Right cardiac atrium (tissue), 5 donors: ENCODE results near the gene EFTUD2. TPM values are rescaled to one million over a fixed set of nuclear protein-coding genes. Genes with fewer than 3 reads are reported as not detected.

Experiments
- ATAC-seq, 2 donors: fragments of 200-7000 bp; cut with Tn5 transposase; one replicate each; pipeline versions ENCODE4 v1.8.0 to v1.9.1; 2020; ENCODE audit warnings: moderate library complexity in 2 of 2, mild to moderate bottlenecking in 1 of 2
- DNase-seq, 3 donors: peaks; one replicate each; pipeline ENCODE4 v3.0.0-alpha.2; 2020
- H3K27ac ChIP-seq: one replicate; pipeline ENCODE4 v1.5.1; 2013; ENCODE audit warnings: mild to moderate bottlenecking, low read length, control low read depth, moderate library complexity
- H3K27me3 ChIP-seq: one replicate; pipeline ENCODE4 v1.6.1; 2013; ENCODE audit not compliant: control insufficient read depth, insufficient read depth
- H3K4me1 ChIP-seq: one replicate; pipeline ENCODE4 v1.6.1; 2013; ENCODE audit warnings: low read length; ENCODE audit not compliant: control insufficient read depth, insufficient read depth
- H3K4me3 ChIP-seq: one replicate; pipeline ENCODE4 v1.5.1; 2013; ENCODE audit warnings: low read length, control low read depth
- H3K9me3 ChIP-seq: one replicate; pipeline ENCODE4 v1.6.1; 2013; ENCODE audit warnings: low read length; ENCODE audit not compliant: control insufficient read depth
- WGBS: extraction: QIAGEN DNeasy Blood & Tissue Kit; methylation state at CpG from one replicate; pipeline ENCODE4 v1.1.7; 2013; 5-methylcytosine and 5-hydroxymethylcytosine counted together
- intact Hi-C, 4 donors: fragments of 100-400 bp; cut with DNase I; formaldehyde crosslinking; loops; one replicate each; pipeline versions ENCODE4 v1.11.0 to v1.14.0; 2022 to 2023
- polyA plus RNA-seq: library from polyadenylated mRNA; stranded (reverse); fragments of 200-250 nt; gene quantifications from one replicate; pipeline ENCODE4 v1.2.3, GENCODE V29; 2013
- total RNA-seq, 4 donors: library from RNA; stranded (reverse); fragmentation: NEBNext Ultra II Directional; extraction: Animal tissue kit (Norgen Biotek cat#: 25700); gene quantifications; one replicate each; pipeline ENCODE4 v1.2.1, GENCODE V29; 2021
- donor health status: healthy with polysubstance abuse.
- donor health status: DM: no; HTN: yes; CAD: no.
- donor health status: DM: no; HTN: no; CAD: no.
- donor health status: DM: no; HTN: yes; CAD: no; lungs with severe emphysema.
- donor health status: DM: yes; HTN: yes; CAD: no.

The EFTUD2 gene
- total and polyA plus RNA-seq, 5 donors = 27.7 to 73.0 (median 58.7) TPM

- ATAC-seq (no peak), DNase-seq (peak in 1 of 3 donors; percentile 33)
- H3K27me3 ChIP-seq = no peaks in the 10 kb centered on the region
- H3K4me1 ChIP-seq = no peaks in the 10 kb centered on the region
- H3K9me3 ChIP-seq = no peaks in the 10 kb centered on the region
- 85% methylated on average over 17 of the region's 17 CpGs for WGBS
- no peak overlapping the region for H3K4me3 ChIP-seq
- H3K27ac ChIP-seq = no peak overlapping the region
- intact Hi-C loops = no loop called here
Observed at GRCh38 chr17:44902135-44902760, 3.0 kb upstream of the EFTUD2 start.

DNA sequence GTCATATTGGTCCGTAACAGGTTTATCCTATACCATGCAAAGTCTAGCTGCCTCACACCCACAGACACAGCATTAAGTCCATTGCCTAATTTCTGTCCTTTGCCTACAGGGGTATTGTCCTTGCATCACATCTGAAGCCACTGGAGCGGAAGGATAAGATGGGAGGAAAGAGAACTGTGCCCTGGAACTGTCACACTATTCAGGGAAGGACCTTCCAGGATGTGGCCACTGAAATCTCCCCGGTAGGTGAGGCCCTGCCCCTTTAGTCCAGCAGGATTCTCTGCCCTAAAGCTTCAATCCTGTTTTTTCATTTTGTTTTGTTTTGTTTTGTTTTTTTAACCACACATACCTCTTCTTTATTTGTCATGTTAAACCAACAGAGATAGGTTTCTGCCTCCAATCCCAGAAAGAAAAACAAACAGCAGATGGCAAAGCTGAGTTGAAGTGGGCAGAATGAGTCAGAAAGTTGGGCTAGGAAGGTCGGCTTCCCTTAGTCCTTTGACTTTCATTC lies 2.2 kb upstream of the EFTUD2 start:
- Histone ChIP-seq H3K27me3 (no peaks in the 10 kb centered on the region), H3K4me3 (no peak overlapping the region), H3K4me1 (no peaks in the 10 kb centered on the region), H3K27ac (no peak overlapping the region), H3K9me3 (no peaks in the 10 kb centered on the region)
- DNase-seq = no peak
- intact Hi-C loops = no loop called here
- ATAC-seq = no peak
- WGBS = 78% methylated on average over 4 of the region's 4 CpGs

DNA sequence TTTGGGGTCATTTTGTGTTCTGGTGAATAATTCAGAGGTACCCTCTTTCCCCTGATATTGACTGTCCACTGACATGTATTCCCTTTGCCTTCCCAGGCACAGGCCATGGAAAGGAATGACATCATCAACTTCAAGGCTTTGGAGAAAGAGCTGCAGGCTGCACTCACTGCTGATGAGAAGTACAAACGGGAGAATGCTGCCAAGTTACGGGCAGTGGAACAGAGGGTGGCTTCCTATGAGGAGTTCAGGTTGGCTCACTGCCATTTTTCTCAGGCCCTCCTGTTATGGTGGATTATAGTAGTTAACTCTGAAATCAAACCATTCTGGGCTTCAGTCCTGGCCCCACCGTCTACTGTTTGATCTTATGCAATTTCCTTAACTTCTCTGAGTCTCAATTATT lies 1.6 kb upstream of the EFTUD2 start:
- Histone ChIP-seq H3K27ac (no peak overlapping the region), H3K4me3 (no peak overlapping the region), H3K4me1 (no peaks in the 10 kb centered on the region), H3K27me3 (no peaks in the 10 kb centered on the region), H3K9me3 (no peaks in the 10 kb centered on the region)
- intact Hi-C loops = no loop called here
- no peak for ATAC-seq
- DNase-seq = peak in 1 of 3 donors; percentile 17
- WGBS = 15% methylated on average over 3 of the region's 3 CpGs

DNA sequence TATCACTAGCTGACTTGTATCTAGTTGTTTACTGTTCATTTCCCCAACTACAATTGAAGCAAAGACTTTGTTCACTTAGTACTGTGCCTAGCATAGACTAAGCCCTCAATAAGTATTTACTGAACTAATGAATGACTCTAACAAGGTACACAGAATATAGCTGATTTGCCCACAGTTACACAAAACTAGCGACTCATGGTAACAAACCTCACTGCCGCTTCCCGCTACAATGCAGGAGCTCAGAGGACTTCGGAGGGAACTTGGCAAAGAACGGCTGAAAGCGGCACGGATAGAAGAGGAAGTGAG lies 524 bp downstream of the EFTUD2 start:
- no peaks in the 10 kb centered on the region for H3K9me3 ChIP-seq
- H3K4me1 ChIP-seq = no peaks in the 10 kb centered on the region
- intact Hi-C loops = no loop called here
- peak overlapping the region; percentile 90 for H3K27ac ChIP-seq
- ATAC-seq = no peak
- no peaks in the 10 kb centered on the region for H3K27me3 ChIP-seq
- no peak for DNase-seq
- under 1% methylated on average over 7 of the region's 7 CpGs for WGBS
- peak overlapping the region; percentile 74 for H3K4me3 ChIP-seq

DNA sequence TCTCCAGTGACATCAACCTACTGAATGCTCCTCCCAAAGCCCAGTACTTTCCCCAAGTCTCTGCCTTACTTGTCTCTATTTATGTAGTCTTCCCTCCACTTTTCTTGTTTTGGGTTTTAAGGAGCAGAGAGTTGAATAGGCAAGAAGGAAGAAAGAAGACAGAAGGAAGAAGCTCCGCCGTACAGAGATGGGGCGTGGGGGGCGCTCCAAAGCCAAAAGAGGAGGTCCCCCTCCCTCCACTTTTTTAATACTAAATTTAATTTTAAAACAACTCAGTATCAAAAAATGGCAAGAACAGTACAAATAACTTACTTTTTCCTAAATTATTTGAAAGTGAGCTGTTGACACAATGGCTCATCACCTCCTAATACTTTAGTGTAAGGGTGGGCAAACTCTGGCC lies 4.6 kb downstream of the EFTUD2 start:
- Histone ChIP-seq H3K27ac (no peak overlapping the region), H3K27me3 (no peaks in the 10 kb centered on the region), H3K4me3 (no peak overlapping the region), H3K9me3 (no peaks in the 10 kb centered on the region), H3K4me1 (no peaks in the 10 kb centered on the region)
- WGBS = 95% methylated on average over 4 of the region's 4 CpGs
- DNase-seq (no peak), ATAC-seq (no peak)
- intact Hi-C loops = loop anchor here in 1 of 4 donors (5.0 kb wide), 1 partner anchor 52 kb away; no protein-coding TSS in a partner anchor

DNA sequence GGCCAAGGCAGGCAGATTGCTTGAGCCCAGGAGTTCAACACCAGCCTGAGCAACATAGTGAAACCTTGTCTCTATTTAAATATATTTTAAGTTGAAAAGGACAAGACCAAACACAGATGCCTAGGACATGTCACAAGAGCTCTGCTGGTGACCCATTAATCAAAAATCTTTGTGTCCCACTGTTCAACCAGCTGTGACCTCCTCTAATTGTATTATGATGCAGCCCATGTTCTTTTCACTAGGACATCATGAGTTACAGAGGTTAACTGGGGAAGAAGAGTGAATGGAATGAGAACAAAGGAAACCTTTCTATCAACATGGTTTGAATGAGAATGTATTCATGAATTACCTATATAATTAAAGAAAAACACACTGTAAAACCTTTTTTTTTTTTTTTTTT lies 7.0 kb downstream of the EFTUD2 start:
- Histone ChIP-seq H3K4me3 (no peak overlapping the region), H3K9me3 (no peaks in the 10 kb centered on the region), H3K27ac (no peak overlapping the region), H3K4me1 (peaks cover 3% of the 10 kb centered on the region), H3K27me3 (no peaks in the 10 kb centered on the region)
- ATAC-seq (no peak), DNase-seq (no peak)
- intact Hi-C loops = loop anchor here in 1 of 4 donors (5.0 kb wide), 1 partner anchor 50 kb away; no protein-coding TSS in a partner anchor

DNA sequence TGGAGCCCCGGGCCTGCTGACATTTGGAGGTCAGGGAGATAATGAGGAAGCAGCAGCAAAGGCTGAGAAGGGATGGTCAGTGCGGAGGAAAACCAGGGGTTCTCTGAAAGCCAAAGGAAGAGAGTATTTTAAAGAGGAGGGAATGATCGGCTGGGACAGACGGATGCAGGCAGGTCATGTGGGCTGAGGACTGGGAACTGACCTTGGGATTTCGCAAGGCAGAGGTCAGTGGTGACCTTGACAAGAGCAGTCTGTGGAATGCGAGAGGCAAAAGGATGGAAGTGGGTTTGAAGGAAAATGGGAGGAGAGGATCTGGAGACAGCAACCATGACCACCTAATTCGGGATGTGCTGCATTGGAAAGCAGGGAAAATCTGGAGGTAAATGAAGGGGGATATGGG lies 10.2 kb downstream of the EFTUD2 start:
- no peak overlapping the region for H3K27ac ChIP-seq
- no peaks in the 10 kb centered on the region for H3K9me3 ChIP-seq
- DNase-seq (no peak), ATAC-seq (peak in 1 of 2 donors; percentile 45)
- intact Hi-C loops = no loop called here
- WGBS = 65% methylated on average over 7 of the region's 7 CpGs
- peaks cover 3% of the 10 kb centered on the region for H3K4me1 ChIP-seq
- H3K27me3 ChIP-seq = no peaks in the 10 kb centered on the region
- no peak overlapping the region for H3K4me3 ChIP-seq

GRCh38 chr17:44887971-44888954 lies 11.0 kb downstream of the EFTUD2 start:
- no peak for DNase-seq
- no peaks in the 10 kb centered on the region for H3K27me3 ChIP-seq
- no peak overlapping the region for H3K27ac ChIP-seq
- H3K9me3 ChIP-seq = no peaks in the 10 kb centered on the region
- 76% methylated on average over 10 of the region's 10 CpGs for WGBS
- ATAC-seq = no peak
- no peak overlapping the region for H3K4me3 ChIP-seq
- intact Hi-C loops = no loop called here
- H3K4me1 ChIP-seq = peaks cover 3% of the 10 kb centered on the region

DNA sequence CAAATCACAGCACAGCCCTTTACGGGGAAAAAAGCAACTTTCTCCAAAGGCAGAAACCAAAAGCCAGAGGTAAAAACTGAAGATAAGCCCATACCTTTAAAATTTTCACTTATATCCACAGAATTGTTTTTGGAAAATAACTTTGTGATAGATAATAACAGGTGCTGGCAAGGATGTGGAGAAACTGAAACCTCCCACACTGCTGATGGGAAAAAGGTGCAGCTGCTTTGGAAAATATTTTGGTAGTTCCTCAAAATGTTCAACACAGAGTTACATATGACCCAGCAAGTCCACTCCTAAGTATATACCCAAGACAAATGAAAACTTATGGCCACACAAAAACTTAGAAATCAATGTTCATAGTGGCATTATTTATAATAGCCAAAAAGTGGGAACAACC lies 12.2 kb downstream of the EFTUD2 start:
- H3K4me1 ChIP-seq = peaks cover 3% of the 10 kb centered on the region
- H3K27ac ChIP-seq = no peak overlapping the region
- 91% methylated on average over 1 of the region's 1 CpG for WGBS
- DNase-seq = no peak
- ATAC-seq = no peak
- H3K27me3 ChIP-seq = no peaks in the 10 kb centered on the region
- no peaks in the 10 kb centered on the region for H3K9me3 ChIP-seq
- no peak overlapping the region for H3K4me3 ChIP-seq
- intact Hi-C loops = no loop called here

GRCh38 chr17:44884941-44885340 lies 14.3 kb downstream of the EFTUD2 start:
- Histone ChIP-seq H3K4me3 (no peak overlapping the region), H3K27me3 (no peaks in the 10 kb centered on the region), H3K4me1 (peaks cover 3% of the 10 kb centered on the region), H3K27ac (no peak overlapping the region), H3K9me3 (no peaks in the 10 kb centered on the region)
- no peak for ATAC-seq
- 87% methylated on average over 2 of the region's 2 CpGs for WGBS
- intact Hi-C loops = no loop called here
- no peak for DNase-seq

- H3K27me3 ChIP-seq = no peaks in the 10 kb centered on the region
- no peak overlapping the region for H3K4me3 ChIP-seq
- no peaks in the 10 kb centered on the region for H3K9me3 ChIP-seq
- no peaks in the 10 kb centered on the region for H3K4me1 ChIP-seq
- ATAC-seq (no peak), DNase-seq (no peak)
- intact Hi-C loops = no loop called here
- H3K27ac ChIP-seq = no peak overlapping the region
- WGBS = 76% methylated on average over 4 of the region's 4 CpGs
Observed at GRCh38 chr17:44881145-44881544, 18.1 kb downstream of the EFTUD2 start.
